NCI-H1417 treated with DMSO at 0.1 percent for 48 hours (cell line): Measurements from ENCODE around the gene HRH2.
A peak's percentile ranks its signal among the peaks of the same experiment; 100 is the strongest.
"Not testable (repeated sequence)": the region's sequence is repeated elsewhere in the genome, so short reads cannot be mapped to it uniquely, and the experiment has no call there.

Experiments used
- DNase-seq: peaks from one replicate; lab custom pipeline; 2025; lab: John Stamatoyannopoulos, UW

HRH2 gene

DNA sequence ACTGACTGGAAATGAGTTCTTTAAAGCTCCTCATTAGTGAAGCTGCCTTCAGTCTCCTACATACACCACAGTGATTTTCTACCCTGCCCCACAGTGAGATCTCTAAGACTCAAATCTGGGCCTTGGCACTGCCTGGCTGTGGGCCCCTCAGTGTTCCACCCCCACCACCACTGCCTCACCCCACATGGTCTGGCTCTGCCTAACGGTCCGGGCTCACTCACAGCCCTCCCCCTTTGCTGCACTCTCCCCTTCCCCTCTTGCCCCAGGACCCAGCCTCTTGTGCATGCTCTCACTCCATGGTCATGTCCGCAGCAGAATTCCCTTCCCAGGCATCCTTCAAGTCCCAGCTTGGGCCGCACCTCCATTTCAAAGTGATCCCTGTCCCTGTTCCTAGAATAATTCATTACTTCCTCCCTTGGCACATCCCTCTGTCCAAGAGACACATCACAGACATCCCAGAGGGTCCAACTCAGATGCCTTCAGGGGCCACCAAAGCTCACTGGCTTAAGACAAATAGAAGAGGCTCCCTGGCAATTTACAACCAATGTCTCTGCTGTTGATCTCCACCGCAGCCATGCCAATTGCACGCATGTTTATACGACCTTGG is 56.7 kb downstream of the HRH2 start:
- no peak for DNase-seq

DNA sequence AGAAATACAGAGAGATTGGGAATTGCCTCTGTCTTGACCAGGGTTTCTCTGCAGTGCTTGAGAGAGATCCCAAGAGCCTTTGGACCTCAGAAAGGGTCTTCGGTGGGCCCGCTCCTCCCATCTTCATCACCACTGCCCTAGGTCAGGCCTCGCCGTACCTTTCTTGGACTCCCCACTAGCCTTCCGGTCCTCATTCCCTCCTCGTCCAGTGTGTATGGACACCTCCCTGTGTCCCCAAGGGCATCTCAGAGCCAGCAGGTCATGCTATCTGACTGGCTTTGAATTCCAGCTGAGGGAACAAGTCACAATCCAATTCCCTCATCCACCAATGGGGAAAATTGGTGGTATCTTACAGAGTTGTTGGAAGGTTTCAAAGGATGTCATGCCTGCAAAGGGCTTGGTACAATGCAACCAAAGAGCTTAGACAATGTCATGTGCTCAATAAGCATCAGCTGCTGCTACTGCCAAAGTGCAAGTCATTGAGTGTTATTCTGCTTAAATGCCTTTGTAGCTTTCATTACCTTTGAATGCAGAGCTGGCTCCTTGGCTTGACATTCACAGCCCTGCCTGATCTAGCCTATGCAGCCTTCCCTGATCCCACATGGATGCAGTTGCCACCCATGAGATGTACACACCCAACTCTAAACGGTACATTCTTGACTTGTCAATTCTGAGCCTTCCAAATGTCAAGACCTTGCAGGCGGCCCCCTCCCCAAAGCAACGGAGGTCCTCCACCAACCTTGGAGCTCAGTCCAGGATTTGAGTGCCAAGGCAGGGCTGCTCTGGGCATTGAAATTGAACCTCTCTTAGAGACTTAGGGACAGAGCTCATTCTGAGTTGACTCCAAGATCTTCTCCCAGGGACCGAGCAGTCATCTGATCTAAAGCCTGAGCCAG is 58.0 kb downstream of the HRH2 start:
- DNase-seq = no peak

DNA sequence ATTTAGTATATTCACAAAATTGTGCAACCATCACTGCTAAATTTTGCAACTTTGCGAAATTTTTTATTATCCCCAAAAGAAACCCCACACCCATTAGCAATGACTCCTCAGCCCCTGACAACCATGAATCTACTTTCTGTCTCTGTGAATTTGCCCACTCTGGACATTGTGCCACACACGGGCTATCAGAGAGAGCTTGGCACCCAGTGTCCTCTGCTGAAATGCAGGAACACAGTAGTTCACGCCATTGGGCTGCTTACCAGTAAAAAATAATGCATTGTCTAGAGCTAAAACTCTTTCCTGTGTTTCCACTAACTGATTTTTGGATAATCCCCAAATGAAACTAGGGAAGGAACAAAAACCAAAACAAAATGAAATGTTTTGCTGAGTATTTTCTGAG is 60.0 kb downstream of the HRH2 start:
- no peak for DNase-seq

DNA sequence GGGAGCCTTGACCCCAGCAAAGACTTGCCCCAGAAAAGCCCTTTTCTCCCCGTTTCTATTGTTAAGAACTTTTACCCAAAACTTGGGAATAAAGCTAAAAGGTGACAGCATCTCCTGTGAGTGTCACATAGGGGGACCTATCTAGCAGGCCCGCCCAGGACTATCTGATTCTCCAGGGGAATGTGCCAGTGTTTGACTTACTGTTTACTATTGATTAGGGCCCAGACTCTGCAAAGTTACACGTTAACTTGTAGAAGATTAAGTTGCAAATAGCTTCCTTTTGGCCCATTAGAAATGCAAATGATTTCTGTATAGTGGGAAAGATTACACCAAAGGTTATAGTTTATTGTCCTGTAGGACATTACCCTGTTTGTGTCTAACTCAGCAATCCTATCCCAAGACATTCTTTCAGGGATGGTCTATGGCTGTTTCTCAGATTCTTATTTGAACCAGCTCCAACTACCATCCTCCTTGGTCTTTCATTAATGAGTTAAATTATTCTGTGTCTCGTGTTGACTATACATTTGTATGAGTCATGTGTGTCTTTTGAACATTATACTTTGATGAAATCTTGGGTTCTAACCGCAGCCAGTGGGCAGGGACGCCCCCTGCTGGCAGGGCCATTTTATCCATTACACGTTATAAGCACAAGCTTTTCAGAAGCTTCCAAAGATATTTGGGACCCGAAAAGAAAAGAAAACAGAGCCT is 60.7 kb downstream of the HRH2 start:
- DNase-seq = no peak

DNA sequence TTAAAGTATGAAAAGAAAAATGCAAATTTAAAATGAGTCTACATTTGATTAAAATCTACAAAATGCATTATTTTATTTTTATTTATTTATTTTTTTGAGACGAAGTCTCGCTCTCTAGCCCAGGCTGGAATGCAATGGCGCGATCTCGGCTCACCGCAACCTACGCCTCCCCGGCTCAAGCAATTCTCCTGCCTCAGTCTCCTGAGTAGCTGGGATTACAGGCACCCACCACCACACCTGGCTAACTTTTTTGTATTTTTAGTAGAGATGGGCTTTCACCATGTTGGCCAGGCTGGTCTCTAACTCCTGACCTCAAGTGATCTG is 61.2 kb downstream of the HRH2 start:
- DNase-seq = not testable (repeated sequence)

DNA sequence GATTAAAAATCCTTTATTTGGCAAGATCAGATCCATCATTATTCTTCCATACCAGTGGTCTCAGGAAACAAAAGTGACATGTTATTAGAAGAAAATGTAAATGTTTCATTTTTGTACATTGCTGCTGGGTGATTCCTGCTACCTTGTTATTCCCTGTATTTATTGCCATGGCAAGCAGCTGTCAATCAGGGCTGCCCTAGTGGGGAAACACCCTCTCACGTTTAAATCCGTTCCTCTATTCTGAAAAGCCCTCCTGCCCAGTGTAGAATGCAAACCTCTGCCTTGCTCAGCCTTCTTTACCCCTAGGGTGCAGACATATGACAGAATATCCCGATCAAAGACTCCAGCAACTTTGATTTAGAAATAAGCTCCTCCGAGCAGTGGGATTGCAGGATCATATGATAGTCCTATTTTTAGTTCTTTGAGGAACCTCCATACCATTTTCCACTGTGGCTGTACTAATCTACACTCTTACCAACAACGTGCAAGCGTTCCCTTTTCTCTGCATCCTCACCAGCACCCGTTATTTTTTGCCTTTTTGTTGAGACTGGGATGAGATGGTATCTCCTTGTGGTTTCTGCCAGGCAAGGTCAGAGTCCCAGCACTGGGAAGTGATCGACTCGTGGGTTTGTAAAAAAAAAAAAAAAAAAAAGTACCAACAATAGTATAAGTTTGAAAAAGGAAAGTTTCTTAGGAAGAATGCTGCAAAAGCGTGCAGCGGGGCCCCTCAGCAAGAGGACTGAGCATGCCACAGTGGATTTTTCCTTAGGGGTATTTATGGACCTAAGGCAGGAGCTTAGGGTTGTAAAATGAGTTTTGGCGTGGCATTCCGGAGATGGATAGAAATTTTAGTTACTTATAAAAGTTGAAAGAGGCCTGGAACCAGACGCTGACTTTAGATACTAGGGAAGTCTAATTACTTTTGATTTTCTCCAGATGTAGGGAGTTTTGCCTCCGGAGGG is 66.7 kb downstream of the HRH2 start:
- DNase-seq = no peak

DNA sequence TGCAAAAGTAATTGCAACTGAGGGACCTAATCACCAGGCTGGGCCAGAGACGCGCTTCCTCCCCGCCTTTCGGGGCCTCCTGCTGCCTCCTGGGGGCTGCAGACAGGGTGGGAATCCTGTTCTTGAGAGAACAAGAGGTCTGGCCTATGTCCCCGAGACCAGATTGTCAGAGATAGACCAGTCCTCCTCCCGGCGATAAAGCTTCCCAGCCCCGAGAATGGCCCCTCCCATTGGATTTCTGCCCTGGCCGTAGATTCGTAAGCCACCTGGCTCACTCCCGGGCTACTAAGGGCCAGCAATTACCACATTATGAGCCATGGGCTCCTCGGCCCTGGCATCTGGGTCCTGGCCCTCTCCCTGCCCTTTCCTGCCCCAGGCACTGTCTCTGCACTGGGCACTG is 70.4 kb downstream of the HRH2 start:
- no peak for DNase-seq

DNA sequence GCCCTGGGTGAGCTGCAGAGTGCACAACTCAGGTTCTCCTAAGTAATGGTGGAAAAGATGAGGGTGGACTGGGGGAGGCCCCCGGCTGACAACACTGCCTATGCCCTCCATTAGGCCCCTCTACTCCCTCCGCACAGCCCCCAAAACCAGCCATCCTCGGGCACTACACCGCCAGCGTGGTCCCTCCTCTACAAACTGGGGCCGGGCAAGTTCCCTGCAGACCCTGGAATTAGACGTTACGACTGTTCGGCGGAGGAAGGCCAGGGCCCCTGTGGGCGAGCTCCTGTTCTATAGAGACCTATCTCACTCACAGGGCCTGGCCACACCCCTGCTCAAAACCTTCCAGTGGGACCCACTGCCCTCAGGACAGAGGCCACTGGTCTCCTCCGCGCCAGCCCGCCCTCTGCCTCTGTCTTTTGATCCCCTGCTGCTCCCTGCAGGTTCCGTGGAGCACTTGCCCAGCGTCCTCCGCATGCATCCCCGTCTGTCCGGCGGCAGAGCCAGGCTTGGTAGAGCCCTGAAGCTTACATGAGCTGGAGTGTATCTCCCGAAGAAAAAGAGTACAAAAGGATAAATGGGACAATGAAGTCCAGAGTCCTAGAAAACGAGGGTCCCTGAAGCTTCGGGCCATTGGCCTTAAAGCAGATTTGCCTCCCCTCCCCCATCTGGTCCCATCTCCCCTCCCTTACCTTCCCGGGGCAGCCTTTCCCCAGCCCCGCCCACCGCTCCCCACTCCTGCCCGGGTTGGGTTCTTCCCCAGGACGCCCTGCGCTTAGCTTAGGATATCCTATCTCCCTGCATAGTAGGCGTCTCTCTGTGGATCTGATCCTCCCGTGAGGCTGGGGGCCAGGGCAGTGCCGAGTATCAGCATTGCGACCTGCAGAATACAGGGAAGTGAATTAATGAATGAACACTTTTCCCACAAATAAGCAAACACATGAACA is 71.3 kb downstream of the HRH2 start:
- no peak for DNase-seq

DNA sequence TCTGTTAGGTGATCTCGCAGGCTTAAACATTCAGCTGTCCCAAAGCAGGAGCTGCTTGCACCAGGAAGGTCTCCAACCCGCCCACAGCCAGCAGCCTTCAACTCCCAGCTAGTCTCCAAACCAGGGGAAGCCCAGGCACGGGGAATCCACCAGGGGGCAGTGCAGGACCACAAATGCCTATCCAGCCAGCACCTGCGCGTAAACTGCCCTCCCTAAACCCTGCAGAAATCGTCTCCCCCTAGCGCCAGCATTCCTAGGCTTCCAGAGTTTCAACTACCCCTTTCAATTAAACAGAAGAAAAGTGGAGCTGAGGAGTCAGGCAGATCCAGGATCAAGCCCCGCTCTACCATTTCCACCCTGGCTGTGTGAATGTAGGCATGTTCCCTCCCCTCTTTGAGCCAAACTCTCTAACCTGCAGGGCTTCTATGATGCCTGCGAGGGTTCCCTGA is 72.0 kb downstream of the HRH2 start:
- peak; percentile 42 for DNase-seq

DNA sequence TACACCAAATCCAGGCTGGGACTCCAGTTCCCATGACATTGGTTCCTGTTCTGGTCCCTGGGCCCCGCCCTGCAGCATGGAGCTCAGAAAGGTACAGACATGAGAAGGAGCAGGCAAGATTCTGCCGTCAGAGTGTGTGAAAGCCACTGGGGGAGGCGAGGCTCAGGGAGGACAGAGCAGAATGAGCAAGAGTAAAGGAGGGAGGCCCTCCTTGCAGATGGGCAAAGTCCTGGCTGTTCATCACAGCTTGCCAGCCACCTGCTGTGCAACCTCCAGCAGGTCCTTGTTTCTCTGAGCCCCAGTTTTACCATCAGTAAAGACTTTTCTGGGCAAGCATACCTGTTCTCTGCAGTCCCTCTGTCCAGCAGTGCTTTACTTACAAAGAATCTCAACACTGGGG is 73.3 kb downstream of the HRH2 start:
- DNase-seq = no peak

DNA sequence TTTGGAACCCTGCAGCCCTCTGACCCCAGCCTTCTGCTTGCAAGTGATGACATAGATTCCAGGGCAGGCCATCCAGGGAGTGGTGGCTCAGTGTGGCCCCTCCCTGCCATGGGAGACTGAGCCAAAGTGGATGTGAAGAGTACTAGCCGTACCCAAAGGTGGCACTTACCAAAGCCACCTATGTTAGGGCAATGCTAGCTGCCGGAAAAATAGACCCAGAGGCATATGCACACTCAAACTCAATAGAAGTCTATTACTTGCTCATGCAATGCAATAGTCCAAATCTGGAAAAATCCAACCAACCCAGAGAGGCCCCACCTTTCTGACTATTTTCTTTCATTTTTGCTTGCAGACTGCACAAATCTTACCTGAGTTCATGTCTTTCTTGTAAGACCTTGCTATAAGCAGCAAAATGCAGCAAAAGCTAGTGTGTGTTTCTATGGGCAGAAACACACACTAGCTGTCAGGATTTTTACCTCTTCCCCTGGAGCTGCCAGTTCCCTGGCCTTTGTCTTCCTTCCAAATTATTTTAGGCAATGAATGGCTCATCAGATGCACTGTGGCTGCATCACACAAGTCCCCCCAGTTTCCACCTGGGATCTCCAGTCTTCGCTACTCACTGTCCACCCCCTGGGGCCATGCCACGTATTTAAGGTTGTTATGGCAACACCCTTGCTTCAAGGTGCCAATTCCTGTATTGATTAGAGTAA is 74.0 kb downstream of the HRH2 start:
- no peak for DNase-seq

DNA sequence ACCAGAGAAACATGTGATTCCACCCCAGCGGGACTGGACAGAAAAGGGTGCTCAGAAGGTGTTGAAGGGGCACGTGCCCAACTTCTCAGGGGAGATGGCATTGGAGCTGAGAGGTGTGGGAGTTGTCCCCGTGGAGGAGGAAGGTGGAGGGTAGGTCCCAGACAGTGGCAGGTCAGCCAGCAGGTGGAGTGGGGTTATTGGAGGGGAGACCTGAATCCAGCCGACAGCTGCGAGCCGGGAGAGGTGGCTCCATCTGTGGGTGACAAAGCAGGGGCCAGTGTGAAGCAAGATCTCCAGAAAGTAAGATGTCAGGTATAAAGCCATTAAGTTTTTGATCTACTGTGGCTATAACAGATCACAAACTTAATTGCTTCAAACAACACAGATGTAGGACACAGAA is 75.1 kb downstream of the HRH2 start:
- DNase-seq = no peak

DNA sequence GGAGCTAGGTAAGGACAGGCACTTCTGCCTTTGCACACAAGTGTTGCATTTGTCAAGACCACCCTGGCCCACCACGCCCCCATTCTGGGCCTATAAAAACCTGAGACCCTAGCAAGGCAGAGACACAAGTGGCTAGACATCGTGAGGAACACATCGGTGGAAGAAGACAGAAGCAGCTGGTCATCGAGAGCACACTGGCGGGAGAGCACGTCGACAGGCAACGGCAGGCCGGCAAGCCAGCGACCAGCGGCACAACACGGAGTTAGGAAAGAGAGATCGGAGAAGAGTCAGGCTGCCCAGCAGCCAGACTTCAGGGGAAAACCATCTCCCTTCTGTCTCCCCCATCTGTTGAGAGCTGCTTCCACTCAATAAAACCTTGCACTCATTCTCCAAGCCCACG is 76.1 kb downstream of the HRH2 start:
- no peak for DNase-seq

DNA sequence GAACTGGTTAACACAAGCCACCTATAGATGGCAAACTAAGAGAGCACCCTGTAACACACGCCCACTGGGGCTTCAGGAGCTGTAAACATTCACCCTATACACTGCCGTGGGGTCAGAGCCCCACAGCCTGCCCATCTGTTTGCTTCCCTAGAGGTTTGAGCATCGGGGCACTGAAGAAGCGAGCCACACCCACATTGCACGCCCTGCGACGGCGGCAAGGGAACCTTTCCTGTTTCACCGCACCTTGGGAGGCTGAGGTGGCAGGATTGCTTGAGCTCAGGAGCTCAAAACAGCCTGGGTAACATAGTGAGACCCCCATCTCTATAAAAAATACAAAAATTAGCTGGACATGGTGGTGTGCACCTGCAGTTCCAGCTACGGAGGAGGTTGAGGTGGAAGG is 76.6 kb downstream of the HRH2 start:
- DNase-seq = no peak

DNA sequence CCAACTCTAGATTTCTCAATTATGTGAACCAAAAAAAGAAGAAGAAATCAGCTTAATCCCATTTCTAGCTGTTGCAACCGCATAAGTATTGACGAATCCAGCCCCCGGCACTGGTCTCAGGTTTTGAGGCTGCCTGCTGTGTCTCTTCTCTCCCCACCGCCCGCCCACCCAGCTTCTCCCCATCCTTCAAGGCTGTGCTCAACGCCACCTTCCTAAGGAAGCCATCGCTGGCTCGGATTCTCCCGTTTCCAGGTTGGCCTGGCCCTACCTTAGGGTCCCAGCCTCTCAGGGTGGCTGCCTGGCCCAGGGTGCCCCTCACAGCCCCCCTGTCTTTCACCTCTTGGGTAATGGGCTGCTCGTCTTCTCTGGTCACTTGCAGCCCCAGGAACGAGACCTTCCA is 77.8 kb downstream of the HRH2 start:
- no peak for DNase-seq

DNA sequence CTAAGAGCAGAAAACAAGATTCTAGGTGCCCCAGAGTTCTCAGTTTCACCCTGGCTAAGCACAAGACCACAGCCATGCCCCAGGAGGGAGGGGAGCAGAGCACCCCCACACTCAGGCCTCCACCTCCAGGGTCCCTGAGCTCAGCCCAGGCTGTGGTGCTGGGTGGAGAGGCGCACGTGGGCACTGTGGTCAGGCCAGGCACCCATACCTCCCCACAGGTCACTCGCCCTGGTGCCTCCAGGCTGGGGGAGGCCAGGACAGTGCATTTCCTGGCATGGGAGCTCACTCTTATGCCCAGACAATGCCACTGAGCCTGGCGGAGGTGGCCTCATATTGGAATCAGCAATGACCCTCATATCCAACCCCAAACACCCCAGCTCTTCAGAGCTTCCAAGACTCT is 78.8 kb downstream of the HRH2 start:
- DNase-seq = no peak

DNA sequence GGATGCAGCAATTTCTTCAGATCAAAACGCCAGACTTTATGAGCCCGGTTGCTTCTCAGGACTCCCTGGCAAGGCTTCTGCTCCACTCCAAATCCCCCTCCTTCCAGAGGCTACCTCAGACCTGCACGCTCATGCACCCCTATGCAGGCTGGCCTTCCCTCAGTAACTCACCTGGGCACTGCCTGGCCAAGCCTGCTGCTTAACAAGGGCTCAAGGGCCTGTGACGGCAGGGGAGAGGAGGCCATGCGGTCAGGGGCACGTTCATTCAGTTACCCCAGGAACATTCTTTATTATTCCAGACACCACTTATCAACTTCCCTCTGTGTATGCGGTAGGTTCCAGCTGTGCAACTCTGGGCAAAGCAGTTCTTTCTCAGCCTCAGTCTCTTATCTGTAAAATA is 79.6 kb downstream of the HRH2 start:
- DNase-seq = no peak

DNA sequence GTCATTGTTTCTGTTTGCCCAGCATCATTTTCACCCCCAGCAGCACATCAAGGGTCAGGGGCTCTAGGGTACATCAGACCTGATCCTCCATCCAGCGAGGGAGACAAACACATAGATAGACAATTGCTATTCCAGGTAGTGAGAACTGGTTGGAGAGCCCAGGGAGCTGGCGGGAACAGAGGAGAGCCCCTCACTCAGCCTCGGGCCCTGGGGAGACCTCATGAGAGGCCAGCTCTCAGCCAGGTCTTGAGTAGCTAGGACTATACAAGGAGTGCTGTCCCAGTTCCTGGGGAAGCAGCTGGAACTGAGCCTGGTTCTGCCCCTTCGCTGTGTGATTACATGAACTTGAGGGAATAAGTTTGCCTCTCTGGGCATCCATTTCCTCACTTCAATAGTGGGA is 80.3 kb downstream of the HRH2 start:
- no peak for DNase-seq

DNA sequence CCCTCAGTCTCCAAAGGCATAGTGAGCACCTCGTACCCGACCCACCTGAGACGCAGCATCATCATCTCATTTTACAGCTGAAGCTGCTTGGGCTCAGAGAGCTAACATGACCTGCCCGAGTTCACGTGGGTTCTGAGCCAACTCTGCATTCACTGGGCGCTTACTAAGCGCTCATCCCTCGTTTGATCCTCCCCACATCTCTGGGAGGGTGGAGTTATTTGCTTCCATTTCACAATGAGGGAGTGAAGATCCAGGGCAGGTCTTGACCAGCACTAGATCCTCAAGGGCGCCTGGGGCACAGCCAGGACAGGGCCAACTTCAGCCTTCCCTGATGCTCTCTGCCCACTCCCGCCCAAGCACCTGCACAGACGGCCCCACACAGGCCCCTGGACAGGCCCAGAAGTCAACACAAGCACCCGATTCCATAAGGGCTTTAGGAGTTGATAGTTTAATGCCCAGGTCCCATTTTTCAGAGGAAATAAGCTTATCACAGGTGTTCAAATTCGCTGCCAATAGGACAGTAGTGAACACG is 80.8 kb downstream of the HRH2 start:
- DNase-seq = no peak

DNA sequence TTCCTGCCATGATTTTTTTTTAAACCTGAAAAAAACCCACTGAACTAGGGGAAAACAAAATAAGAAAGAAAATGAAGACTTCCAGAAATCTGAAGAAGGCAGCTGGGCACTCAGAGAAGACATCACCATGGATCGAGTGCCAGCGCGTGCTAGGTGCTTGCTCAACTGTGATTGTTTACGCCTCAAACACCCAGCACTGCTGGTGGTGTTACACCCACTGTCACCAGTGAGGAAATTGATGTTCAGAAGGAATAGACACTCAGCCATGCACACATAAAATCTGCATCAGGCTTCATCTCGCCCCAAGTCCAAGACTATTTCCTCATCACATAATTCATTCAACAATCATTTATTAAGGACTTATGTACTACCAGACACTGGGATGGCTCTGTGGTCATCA is 82.1 kb downstream of the HRH2 start:
- no peak for DNase-seq
